ENCODE results near the gene IRAK2. TPM values are rescaled to one million over a fixed set of nuclear protein-coding genes. Genes with fewer than 3 reads are reported as not detected.

Gene IRAK2
- total and polyA plus RNA-seq, 8 donors: 0.45 to 6.2 (median 2.3) TPM; not detected in 1

DNA sequence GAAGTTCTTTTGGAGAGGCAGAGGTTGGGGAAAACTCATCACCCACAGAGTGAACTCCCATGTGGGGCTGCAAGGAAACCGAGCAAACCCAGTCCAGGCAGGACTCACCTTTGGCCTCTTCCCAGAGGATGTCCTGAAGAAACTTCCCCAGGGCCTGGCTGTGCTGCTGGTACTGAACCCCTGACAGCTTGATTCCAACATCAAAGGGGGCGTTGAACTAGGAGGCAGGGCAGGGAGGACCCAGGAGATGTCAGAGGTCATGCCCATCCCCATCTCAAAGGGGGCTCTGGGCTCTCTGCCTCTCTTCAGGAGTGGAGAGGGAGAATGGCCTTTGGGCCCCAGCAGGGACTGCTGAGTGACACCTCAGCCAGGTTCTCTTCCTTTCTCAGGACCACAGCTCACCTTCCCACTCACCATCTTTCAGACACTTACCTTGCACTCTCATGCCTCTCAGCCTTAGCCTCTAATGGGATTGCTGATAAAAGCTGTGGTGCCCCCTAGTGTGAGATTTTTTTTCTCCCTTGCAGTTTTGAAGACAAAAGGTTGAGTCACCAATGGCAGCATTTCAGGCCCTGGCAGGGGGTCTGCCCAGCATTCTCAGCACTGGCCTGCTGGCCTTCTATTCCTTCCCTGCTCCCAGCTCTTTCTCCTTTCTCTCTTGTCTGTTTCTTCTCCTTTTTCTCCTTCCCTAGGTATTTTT, 122.0 kb downstream of the IRAK2 start:
- H3K27ac ChIP-seq: peak overlapping the region in 1 of 5 donors; percentile 10

DNA sequence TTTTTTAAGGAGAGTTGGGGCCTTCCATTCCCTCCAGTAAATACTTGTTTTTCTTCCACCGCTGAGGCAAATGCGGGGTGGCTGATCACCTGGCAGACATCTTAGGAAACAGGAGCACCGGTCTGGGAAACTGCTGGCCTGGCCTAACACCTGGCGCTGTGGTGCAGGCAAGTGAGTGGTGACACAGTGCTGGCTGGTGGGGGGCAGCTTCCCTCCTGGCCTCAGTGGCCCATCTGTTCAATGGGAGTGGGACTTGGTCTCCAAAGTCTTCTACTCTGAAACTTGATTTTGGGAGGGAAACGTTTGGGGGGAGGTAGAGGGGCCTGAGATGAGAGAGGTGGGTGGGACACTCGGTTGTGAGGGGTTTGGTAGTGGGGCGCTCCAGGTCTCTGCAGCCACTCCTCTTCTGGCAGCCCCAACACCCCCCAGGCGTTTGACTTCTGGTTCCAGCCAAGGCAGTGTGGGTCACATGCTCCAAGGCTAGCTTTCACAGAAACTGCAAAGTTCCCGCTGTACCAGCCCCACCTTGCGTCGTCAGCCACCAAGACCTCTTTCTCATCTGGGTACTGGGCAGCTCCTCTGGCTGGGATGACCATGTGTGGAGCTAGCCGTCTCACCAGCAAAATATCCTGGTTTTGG, 123.3 kb downstream of the IRAK2 start:
- no peak for DNase-seq
- Histone ChIP-seq H3K4me3 (no peak overlapping the region), H3K9me3 (no peaks in the 10 kb centered on the region), H3K27me3 (no peaks in the 10 kb centered on the region), H3K4me1 (peaks cover 12 to 48% (median 25%) of the 10 kb centered on the region in 4 donors), H3K36me3 (peaks cover 10 to 83% (median 50%) of the 10 kb centered on the region in 4 donors), H3K27ac (no peak overlapping the region)
- intact Hi-C loops (cut with DNase I; ENCODE audit: low total_unique reads): no loop called here
- 90 to 94% (median 91%) methylated on average over 8 to 12 of the region's 12 CpGs for WGBS, 5 donors
- no peak for TF ChIP-seq POLR2AphosphoS5 (IDR thresholded peaks at IDR 0.05)
- no peak for TF ChIP-seq CTCF (IDR thresholded peaks at IDR 0.05)
- TF ChIP-seq EP300 (IDR thresholded peaks at IDR 0.05): no peak

More for the DNA sequence above, 122.0 kb downstream of the IRAK2 start:
- H3K4me1 ChIP-seq: peaks cover 12 to 35% (median 17%) of the 10 kb centered on the region in 4 donors
- 14 to 65% (median 49%) methylated on average over 1 to 2 of the region's 2 CpGs for WGBS, 5 donors
- DNase-seq: no peak
- H3K9me3 ChIP-seq: no peaks in the 10 kb centered on the region
- no peak overlapping the region for H3K4me3 ChIP-seq
- intact Hi-C loops (cut with DNase I; ENCODE audit: low total_unique reads): no loop called here
- H3K27me3 ChIP-seq: no peaks in the 10 kb centered on the region
- peaks cover 10 to 78% (median 58%) of the 10 kb centered on the region in 4 donors for H3K36me3 ChIP-seq
- TF ChIP-seq CTCF (IDR thresholded peaks at IDR 0.05) (peak in 1 of 7 experiments; percentile 13), POLR2A (IDR thresholded peaks at IDR 0.05) (no peak), POLR2AphosphoS5 (IDR thresholded peaks at IDR 0.05) (no peak), EP300 (IDR thresholded peaks at IDR 0.05) (no peak)

GRCh38 chr3:10288575-10288960, 123.8 kb downstream of the IRAK2 start:
- WGBS, 5 donors: 83 to 95% (median 92%) methylated on average over 11 of the region's 11 CpGs
- peaks cover 10 to 86% (median 45%) of the 10 kb centered on the region in 4 donors for H3K36me3 ChIP-seq
- no peak for TF ChIP-seq EP300 (IDR thresholded peaks at IDR 0.05)
- TF ChIP-seq POLR2A (IDR thresholded peaks at IDR 0.05): no peak
- TF ChIP-seq CTCF (IDR thresholded peaks at IDR 0.05): no peak
- no peak for TF ChIP-seq POLR2AphosphoS5 (IDR thresholded peaks at IDR 0.05)

GRCh38 chr3:10289077-10289476, 124.4 kb downstream of the IRAK2 start:
- H3K4me3 ChIP-seq: no peak overlapping the region
- H3K36me3 ChIP-seq: peaks cover 10 to 92% (median 42%) of the 10 kb centered on the region in 4 donors
- TF ChIP-seq POLR2A (IDR thresholded peaks at IDR 0.05): no peak
- no peak for TF ChIP-seq CTCF (IDR thresholded peaks at IDR 0.05)
- TF ChIP-seq EP300 (IDR thresholded peaks at IDR 0.05): no peak
- TF ChIP-seq POLR2AphosphoS5 (IDR thresholded peaks at IDR 0.05): no peak
- DNase-seq: no peak
- intact Hi-C loops (cut with DNase I; ENCODE audit: low total_unique reads): no loop called here
- H3K4me1 ChIP-seq: peaks cover 2 to 47% (median 25%) of the 10 kb centered on the region in 4 donors
- 82 to 91% (median 88%) methylated on average over 9 of the region's 9 CpGs for whole genome bisulfite sequencing, 5 donors
- H3K27ac ChIP-seq: no peak overlapping the region
- H3K27me3 ChIP-seq: no peaks in the 10 kb centered on the region
- no peaks in the 10 kb centered on the region for H3K9me3 ChIP-seq

More at GRCh38 chr3:10288575-10288960, 123.8 kb downstream of the IRAK2 start:
- Histone ChIP-seq H3K27ac (no peak overlapping the region), H3K4me3 (no peak overlapping the region), H3K27me3 (no peaks in the 10 kb centered on the region), H3K4me1 (peaks cover 7 to 49% (median 26%) of the 10 kb centered on the region in 4 donors), H3K9me3 (no peaks in the 10 kb centered on the region)
- intact Hi-C loops (cut with DNase I; ENCODE audit: low total_unique reads): no loop called here
- no peak for DNase-seq

Data from stomach (tissue), 9 donors.